IPS-NIHi11 (cell line): ENCODE results near the gene NGRN.
"Not testable (repeated sequence)": the region's sequence is repeated elsewhere in the genome, so short reads cannot be mapped to it uniquely, and the experiment has no call there.

ENCODE experiments used
- DNase-seq: peaks from one replicate; pipeline ENCODE4 v3.0.0; 2012; ENCODE audit warnings: mixed read lengths, low spot score

NGRN gene

GRCh38 chr15:90234096-90234988 is 31.1 kb upstream of the NGRN start, which contains the start of gene GDPGP1:
Gene GDPGP1 (plus strand): TSS chr15:90234209. CDS start chr15:90240909, 6,700 bp downstream.
- DNase-seq: no peak

DNA sequence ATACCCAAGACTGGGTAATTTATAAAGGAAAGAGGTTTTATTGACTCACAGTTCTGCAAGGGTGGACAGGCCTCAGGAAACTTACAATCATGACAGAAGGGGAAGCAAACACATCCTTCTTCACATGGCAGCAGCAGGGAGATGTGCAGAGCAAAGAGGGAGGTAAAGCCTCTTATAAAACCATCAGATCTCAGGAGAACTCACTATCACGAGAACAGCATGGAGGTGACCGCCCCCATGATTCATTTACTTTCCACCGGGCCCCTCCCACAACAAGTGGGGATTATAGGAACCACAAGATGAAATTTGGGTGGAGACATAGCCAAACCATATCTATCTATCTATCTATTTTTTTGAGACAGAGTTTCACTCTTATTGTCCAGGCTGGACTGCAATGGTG is 26.1 kb upstream of the NGRN start:
- DNase-seq: no peak

DNA sequence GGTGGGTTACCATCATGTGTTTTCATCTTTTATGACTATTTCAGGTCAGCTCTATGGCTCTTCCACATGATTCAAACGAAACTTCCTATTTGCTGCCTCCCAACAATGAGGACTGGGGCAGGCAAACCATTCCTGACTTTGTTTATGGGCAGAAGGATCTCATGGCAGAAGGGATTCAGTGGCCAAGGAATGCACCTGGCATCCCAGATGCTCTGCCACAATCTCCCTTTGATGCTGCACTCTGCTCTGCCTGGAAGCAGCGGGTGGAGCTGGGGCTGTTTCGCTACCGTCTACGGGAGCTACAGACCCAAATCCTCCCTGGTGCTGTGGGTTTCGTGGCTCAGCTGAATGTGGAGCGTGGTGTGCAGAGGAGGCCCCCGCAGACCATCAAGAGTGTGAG is 24.6 kb upstream of the NGRN start:
- no peak for DNase-seq

GRCh38 chr15:90241343-90242192 is 23.9 kb upstream of the NGRN start:
- no peak for DNase-seq

GRCh38 chr15:90243943-90244639 is 21.4 kb upstream of the NGRN start:
- DNase-seq: no peak

DNA sequence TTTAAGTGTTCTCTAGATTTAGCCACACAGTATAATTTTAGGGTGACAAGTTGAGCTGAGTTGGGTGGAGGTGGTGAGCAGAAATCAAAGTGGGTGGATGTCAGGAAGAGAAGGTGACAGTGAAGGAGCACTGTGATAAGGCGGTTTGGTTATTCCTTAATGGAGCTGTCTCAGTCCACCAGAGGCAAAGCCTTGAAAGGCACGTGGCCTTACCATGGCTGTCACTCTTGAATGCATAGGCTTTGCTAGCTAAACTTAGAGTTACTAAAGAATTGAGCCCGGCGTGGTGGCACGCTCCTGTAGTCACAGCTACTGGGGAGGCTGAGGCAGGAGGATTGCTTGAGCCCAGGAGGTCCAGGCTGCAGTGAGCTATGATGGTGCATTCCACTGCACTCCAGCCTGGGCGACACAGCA is 16.7 kb upstream of the NGRN start:
- DNase-seq: no peak

DNA sequence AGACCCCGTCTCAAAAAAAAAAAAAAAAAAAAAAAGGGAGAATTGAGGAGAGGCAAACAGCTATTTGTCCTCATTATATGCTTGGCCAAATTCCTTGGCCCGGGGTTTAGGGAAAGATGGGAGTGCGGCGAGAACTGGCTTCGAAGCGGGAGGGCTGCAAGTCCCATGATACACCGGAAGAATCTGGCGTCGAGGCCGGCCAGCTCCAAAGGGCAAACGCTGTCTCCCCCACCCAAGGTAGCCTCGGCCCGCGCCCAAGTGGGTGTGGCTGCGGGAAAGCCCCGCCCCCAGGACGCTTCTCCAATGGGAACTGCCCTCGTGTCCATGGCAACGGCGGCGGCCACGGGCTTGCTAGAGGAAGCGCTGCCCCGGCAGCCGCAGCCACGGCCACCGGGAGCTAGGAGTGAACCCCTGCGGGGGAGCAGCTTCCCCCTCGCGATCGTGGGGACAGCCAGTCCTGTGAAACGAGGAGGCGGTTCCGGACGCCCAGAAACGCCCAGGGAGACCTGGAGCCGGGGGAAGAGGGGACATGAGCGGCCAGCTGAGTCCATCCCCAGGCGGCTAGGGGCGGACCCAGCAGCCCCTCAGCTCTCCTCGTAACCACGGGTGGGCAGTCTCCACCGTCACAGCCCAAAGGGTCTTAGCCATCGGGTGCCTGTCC is 16.1 kb upstream of the NGRN start, which contains the start of gene TTLL13:
Gene TTLL13 (plus strand): TSS at position 354 of the 661 bp plus-strand sequence. CDS start 1,075 bp downstream, outside the sequence.
- peak; percentile 98 for DNase-seq

DNA sequence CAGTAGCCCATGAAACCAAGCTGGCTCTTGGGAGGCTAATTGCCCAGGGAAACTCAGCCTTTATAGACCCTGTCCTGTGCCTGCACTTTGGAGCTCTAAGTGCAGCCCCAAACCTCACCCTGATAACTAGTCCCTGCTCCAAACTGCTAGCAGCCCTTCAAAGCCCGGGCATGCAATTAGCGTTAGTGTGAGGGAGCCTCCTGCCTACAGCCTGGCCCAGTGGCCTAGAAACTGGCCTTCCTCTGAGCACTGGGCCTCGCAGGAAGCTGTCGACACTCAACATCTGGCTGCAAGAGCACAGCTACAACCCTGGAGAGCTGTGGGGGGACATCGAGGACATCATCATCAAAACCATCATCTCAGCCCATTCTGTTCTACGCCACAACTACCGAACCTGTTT is 7.7 kb upstream of the NGRN start:
- no peak for DNase-seq

DNA sequence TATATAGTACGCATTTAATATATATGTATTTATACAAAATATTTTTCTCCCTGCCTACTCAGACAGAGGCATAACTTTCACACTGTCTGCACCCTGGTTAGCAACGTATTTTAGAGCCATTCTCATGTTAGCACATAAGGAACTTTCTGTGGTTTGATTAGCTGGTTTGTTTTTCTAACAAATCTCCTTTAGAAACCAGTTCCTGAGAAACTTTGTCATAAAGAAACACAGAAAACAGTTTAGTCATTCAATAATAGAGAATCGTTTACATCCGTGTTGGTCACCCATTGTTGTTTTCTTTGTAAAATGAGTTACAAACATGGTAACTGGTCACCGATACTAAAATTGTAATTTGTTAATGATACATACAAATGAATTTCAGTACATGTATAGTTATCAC is 5.9 kb upstream of the NGRN start:
- DNase-seq: no peak

DNA sequence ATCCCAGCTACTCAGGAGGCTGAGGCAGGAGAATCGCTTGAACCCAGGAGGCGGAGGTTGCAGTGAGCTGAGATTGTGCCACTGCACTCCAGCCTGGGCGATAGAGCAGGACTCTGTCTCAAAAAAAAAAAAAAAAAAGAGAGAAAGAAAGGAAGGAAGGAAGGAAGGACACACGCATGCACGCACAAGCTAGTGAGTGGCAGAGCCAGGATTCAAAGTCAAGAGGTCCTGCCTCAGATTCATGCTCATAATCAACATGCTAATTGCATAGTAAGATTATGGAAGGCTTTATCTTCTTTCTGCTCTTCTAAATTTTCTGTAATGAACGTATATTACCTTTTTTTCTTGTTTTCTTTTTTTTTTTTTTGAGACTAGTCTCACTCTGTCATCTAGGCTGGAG is 4.7 kb upstream of the NGRN start:
- not testable (repeated sequence) for DNase-seq

GRCh38 chr15:90261811-90262210 is 3.7 kb upstream of the NGRN start:
- no peak for DNase-seq

DNA sequence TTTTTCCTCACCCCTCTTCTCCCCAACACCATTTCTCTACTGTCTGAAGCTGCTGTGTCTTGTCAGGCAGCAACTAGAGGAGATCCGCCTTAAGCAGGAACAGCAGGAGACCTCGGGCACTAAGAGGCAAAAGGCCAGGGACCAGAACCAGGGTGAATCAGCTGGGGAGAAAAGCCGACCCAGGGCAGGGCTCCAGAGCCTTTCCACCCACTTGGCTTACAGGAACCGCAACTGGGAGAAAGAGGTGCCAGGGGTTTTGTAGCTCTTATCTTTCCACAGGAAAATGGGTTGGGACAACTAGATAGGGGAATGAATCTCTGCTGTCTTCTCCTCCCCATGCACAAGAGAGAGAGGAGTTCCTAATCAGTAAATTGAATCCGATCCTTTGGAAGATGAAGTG is 3.0 kb upstream of the NGRN start:
- DNase-seq: no peak

DNA sequence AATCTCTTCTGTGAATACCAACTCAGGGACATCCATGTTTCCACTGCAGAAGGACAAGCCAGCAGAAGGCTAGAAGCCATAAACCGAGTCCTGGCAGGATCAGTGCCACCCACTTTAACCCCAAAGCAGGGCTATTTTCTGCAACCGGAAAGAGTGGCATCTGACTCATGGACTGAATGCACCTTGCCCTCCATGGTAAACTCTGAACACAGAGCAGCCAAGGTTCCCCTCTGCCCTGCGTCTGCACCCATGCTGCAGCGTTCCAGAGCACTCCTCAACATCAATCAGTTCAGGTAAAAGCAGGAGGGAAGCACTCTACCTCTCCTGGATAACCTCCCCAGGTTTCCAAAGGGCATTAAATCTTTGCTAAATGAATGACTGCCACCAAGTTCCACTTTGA is 801 bp upstream of the NGRN start:
- no peak for DNase-seq

DNA sequence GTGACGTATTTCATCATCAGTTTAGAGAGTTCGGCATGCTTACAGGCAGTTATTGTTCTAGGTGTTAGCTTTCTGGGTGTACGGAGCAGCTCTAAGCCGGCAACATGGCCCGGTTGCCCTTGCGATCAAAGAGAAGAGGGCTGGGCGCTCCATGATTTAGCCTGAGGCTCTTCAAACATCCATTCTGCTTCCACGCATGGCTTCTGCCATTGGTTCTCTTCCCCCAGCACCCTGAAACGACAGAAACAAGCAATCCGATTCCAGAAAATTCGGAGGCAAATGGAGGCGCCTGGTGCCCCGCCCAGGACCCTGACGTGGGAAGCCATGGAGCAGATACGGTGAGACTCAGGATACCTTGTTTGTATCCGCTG is 574 bp downstream of the NGRN start:
- peak; percentile 49 for DNase-seq

- no peak for DNase-seq
These were observed 1.0 kb downstream of the NGRN start for GRCh38 chr15:90266485-90266884.

- no peak for DNase-seq
These were observed 2.9 kb downstream of the NGRN start for GRCh38 chr15:90268415-90268814.

GRCh38 chr15:90270502-90271150 is 5.2 kb downstream of the NGRN start:
- DNase-seq: no peak

DNA sequence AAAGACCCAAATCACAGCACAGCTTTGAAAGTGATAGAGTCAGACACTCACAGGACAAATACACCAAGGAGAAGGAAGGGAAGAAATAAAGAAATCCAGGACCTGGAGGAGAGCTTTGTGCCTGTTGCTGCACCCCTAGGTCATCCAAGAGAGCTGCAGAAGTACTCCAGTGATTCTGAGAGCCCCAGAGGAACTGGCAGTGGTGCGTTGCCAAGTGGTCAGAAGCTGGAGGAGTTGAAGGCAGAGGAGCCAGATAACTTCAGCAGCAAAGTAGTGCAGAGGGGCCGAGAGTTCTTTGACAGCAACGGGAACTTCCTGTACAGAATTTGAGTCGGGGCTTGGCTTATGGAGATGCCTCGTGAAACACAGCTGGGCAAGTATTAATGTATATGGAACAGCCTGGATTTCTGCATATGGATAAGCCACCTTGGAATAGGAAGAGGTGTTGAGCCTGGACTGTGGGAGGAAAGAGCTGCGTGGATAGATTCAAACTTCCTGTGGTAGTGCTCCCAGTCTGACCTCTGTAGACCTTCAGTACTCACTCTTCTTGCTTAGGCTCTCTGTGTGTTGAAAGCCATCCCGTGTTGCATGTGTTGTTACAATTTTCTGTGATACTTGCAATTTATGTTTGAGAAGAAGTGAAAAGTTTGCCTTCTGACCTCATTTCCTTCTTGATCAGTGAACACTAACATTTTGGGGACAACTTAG is 6.1 kb downstream of the NGRN start:
- DNase-seq: no peak

- not testable (repeated sequence) for DNase-seq
These were observed 13.0 kb downstream of the NGRN start for GRCh38 chr15:90278467-90278866.

DNA sequence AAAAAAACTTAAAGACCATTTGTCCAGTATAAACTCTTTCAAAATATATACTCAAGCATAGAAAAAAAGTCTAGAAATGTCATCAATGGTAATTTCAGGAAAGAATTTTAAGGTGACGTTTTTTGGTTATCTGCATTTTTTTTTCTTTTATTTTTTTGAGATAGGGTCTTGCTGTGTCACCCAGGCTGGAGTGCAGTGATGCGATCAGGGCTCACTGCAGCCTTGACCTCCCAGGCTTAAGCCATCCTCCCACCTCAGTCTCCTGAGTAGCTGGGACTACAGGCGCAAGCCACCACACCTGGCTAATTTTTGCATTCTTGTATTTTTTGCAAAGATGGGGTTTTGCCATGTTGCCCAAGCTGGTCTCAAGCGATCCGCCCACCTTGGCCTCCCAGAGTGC is 15.3 kb downstream of the NGRN start:
- DNase-seq: not testable (repeated sequence)

- not testable (repeated sequence) for DNase-seq
These were observed 16.2 kb downstream of the NGRN start for GRCh38 chr15:90281637-90282036.
